Measurements from ENCODE around the gene ITIH6.
"Not testable (repeated sequence)": the region's sequence is repeated elsewhere in the genome, so short reads cannot be mapped to it uniquely, and the experiment has no call there.

The ITIH6 gene

GRCh38 chrX:54842607-54843006, 44.6 kb upstream of the ITIH6 start:
- Histone ChIP-seq H3K4me2 (ENCODE audit: low read length) (no peak overlapping the region), H3K9me3 (ENCODE audit: low read length) (no peaks in the 10 kb centered on the region), H3K9ac (ENCODE audit: low read length) (no peak overlapping the region), H3F3A (ENCODE audit: insufficient read depth, low read length) (no peaks in the 10 kb centered on the region), H3K4me3 (ENCODE audit: low read depth, low read length, poor library complexity, severe bottlenecking) (no peak overlapping the region), H3K27me3 (ENCODE audit: insufficient read depth, low read length) (no peaks in the 10 kb centered on the region), H4K20me1 (ENCODE audit: insufficient read depth, low read length) (no peaks in the 10 kb centered on the region), H2AFZ (ENCODE audit: low read length) (no peak overlapping the region), H3K27ac (ENCODE audit: low read depth, low read length, poor library complexity, severe bottlenecking) (no peak overlapping the region), H3K36me3 (ENCODE audit: insufficient read depth, low read length) (no peaks in the 10 kb centered on the region), H3K4me1 (ENCODE audit: insufficient read depth, low read length, severe bottlenecking) (no peaks in the 10 kb centered on the region), H3K9me2 (ENCODE audit: low read depth, low read length) (no peaks in the 10 kb centered on the region), H3K79me2 (ENCODE audit: insufficient read depth, low read length) (no peaks in the 10 kb centered on the region)
- TF ChIP-seq EZH2 (IDR thresholded peaks at IDR 0.05; ENCODE audit: borderline replicate concordance, low read length) = no peak
- TF ChIP-seq, protein P1, sequence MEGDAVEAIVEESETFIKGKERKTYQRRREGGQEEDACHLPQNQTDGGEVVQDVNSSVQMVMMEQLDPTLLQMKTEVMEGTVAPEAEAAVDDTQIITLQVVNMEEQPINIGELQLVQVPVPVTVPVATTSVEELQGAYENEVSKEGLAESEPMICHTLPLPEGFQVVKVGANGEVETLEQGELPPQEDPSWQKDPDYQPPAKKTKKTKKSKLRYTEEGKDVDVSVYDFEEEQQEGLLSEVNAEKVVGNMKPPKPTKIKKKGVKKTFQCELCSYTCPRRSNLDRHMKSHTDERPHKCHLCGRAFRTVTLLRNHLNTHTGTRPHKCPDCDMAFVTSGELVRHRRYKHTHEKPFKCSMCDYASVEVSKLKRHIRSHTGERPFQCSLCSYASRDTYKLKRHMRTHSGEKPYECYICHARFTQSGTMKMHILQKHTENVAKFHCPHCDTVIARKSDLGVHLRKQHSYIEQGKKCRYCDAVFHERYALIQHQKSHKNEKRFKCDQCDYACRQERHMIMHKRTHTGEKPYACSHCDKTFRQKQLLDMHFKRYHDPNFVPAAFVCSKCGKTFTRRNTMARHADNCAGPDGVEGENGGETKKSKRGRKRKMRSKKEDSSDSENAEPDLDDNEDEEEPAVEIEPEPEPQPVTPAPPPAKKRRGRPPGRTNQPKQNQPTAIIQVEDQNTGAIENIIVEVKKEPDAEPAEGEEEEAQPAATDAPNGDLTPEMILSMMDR (IDR thresholded peaks at IDR 0.05; ENCODE audit: low read length) = no peak

DNA sequence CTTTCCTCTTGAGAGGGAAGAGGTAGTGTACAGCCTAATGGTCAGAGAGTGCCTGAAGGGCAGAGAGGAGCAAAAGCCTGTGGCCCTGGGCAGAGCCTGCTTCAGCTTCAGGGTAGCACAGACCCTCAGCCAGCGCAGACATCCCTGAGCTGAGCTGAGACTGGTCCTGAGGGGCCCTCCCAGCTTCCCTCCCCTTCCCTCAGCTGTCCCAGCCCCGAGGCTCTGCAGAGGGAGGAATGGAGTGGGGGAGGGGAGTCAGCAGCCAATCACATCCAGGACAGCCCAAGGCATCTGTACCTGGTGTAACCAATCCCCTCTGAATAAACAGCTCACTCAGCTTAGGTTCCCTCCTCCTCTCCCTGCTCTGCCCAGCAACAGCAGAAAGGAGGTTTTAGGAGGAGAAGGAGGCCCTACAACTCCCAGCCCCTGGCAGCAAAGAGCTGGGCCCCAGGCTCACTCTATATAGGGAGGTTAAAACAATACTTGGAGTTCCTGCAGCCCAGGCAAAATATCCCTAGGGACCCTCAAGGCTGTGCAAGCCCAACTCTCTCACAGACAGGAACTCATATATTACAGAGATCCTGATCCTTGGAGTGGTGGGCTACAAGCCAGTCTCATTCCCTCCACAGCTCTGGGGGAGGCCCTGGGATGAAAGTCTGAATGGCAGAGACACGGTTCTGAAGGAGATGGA, 43.3 kb upstream of the ITIH6 start:
- H3K9ac ChIP-seq (ENCODE audit: low read length); H3K4me1 ChIP-seq (ENCODE audit: insufficient read depth, low read length, severe bottlenecking); H3K79me2 ChIP-seq (ENCODE audit: insufficient read depth, low read length); H2AFZ ChIP-seq (ENCODE audit: low read length); H3K4me2 ChIP-seq (ENCODE audit: low read length); H3K36me3 ChIP-seq (ENCODE audit: insufficient read depth, low read length); H3K9me2 ChIP-seq (ENCODE audit: low read depth, low read length); H3F3A ChIP-seq (ENCODE audit: insufficient read depth, low read length); H3K4me3 ChIP-seq (ENCODE audit: low read depth, low read length, poor library complexity, severe bottlenecking); H3K27ac ChIP-seq (ENCODE audit: low read depth, low read length, poor library complexity, severe bottlenecking); H4K20me1 ChIP-seq (ENCODE audit: insufficient read depth, low read length); H3K9me3 ChIP-seq (ENCODE audit: low read length); H3K27me3 ChIP-seq (ENCODE audit: insufficient read depth, low read length): not testable (repeated sequence)

DNA sequence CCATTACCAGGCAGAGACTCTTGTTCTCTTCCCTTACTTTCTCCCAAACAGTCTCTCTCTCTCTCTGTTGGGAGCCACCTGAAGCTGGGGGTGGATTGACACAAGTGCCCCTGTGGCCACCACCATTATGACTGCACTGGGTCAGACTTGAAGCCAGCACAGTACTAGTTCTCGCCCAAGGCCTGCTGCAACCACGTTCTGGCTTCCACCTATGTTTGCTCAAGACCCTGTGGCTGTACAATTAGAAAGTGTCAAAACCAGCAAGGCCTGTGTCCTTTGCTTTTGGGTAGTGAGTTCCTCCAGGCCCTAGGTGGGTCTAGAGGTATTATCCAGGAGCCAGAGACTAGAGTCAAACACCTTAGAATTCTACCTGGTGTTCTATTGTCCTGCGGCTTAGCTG, 40.5 kb upstream of the ITIH6 start:
- no peaks in the 10 kb centered on the region for H3K36me3 ChIP-seq (ENCODE audit: insufficient read depth, low read length)
- H3K79me2 ChIP-seq (ENCODE audit: insufficient read depth, low read length) = no peaks in the 10 kb centered on the region
- H3K27me3 ChIP-seq (ENCODE audit: insufficient read depth, low read length) = no peaks in the 10 kb centered on the region
- no peaks in the 10 kb centered on the region for H3K9me3 ChIP-seq (ENCODE audit: low read length)
- no peaks in the 10 kb centered on the region for H3K4me1 ChIP-seq (ENCODE audit: insufficient read depth, low read length, severe bottlenecking)
- no peaks in the 10 kb centered on the region for H4K20me1 ChIP-seq (ENCODE audit: insufficient read depth, low read length)
- H3K9me2 ChIP-seq (ENCODE audit: low read depth, low read length) = no peaks in the 10 kb centered on the region
- H3K9ac ChIP-seq (ENCODE audit: low read length) = no peak overlapping the region
- H3K4me2 ChIP-seq (ENCODE audit: low read length) = no peak overlapping the region
- H2AFZ ChIP-seq (ENCODE audit: low read length) = no peak overlapping the region
- no peaks in the 10 kb centered on the region for H3F3A ChIP-seq (ENCODE audit: insufficient read depth, low read length)
- H3K4me3 ChIP-seq (ENCODE audit: low read depth, low read length, poor library complexity, severe bottlenecking) = no peak overlapping the region
- no peak for TF ChIP-seq EZH2 (IDR thresholded peaks at IDR 0.05; ENCODE audit: borderline replicate concordance, low read length)
- TF ChIP-seq, protein P1 (IDR thresholded peaks at IDR 0.05; ENCODE audit: low read length) = no peak
- H3K27ac ChIP-seq (ENCODE audit: low read depth, low read length, poor library complexity, severe bottlenecking) = no peak overlapping the region

DNA sequence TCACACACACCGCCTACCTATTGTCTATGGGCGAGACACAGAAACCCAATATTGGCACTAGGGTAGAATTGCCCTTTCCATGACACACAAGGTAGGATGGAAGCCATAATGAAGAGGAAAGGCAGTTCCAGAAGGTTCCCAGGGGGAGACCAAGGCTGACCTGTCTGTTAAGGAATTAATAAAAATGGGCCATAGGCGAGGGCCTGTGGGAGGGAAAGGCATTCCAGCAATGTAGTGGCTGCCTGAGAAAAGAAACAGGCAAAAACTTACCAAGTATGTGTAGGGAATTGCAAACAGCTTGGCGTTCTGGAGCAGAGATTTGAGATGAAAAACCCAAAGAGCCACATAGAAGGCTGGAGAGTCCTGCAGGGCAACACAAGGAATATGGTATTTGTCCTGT, 28.5 kb upstream of the ITIH6 start:
- no peak for TF ChIP-seq EZH2 (IDR thresholded peaks at IDR 0.05; ENCODE audit: borderline replicate concordance, low read length)
- TF ChIP-seq, protein P1 (IDR thresholded peaks at IDR 0.05; ENCODE audit: low read length) = no peak
- Histone ChIP-seq H3K4me3 (ENCODE audit: low read depth, low read length, poor library complexity, severe bottlenecking) (no peak overlapping the region), H2AFZ (ENCODE audit: low read length) (no peak overlapping the region), H3K27me3 (ENCODE audit: insufficient read depth, low read length) (no peaks in the 10 kb centered on the region), H3K9me3 (ENCODE audit: low read length) (no peaks in the 10 kb centered on the region), H3K4me2 (ENCODE audit: low read length) (no peak overlapping the region), H3K4me1 (ENCODE audit: insufficient read depth, low read length, severe bottlenecking) (no peaks in the 10 kb centered on the region), H3K79me2 (ENCODE audit: insufficient read depth, low read length) (no peaks in the 10 kb centered on the region), H3K36me3 (ENCODE audit: insufficient read depth, low read length) (no peaks in the 10 kb centered on the region), H3F3A (ENCODE audit: insufficient read depth, low read length) (no peaks in the 10 kb centered on the region), H4K20me1 (ENCODE audit: insufficient read depth, low read length) (no peaks in the 10 kb centered on the region), H3K9ac (ENCODE audit: low read length) (no peak overlapping the region), H3K9me2 (ENCODE audit: low read depth, low read length) (no peaks in the 10 kb centered on the region), H3K27ac (ENCODE audit: low read depth, low read length, poor library complexity, severe bottlenecking) (no peak overlapping the region)

Data from OCI-LY1 (cell line).